HepG2 (cell line): ENCODE data around the gene MAJIN. TPM values are rescaled to one million over a fixed set of nuclear protein-coding genes. Genes with fewer than 3 reads are reported as not detected.

Source experiments
- DZIP1 ChIP-seq: sonication (generic); formaldehyde crosslinking; IDR thresholded peaks from 2 replicates; pipeline ENCODE4 v1.5.0; 2020; ENCODE audit warnings: mild to moderate bottlenecking, missing genetic modification reagents
- E2F2 ChIP-seq: sonication (generic); formaldehyde crosslinking; IDR thresholded peaks from 2 replicates; pipeline ENCODE4 v1.4.0; 2020; ENCODE audit warnings: missing genetic modification reagents, borderline replicate concordance
- GATAD2A ChIP-seq: IDR thresholded peaks from 2 replicates; pipeline ENCODE4 v1.6.1; 2016
- HIC2 ChIP-seq: sonication (generic); formaldehyde crosslinking; IDR thresholded peaks from 2 replicates; pipeline ENCODE4 v1.9.0; 2022; ENCODE audit warnings: low read depth, missing genetic modification reagents
- IRF1 ChIP-seq: sonication (generic); formaldehyde crosslinking; IDR thresholded peaks from 2 replicates; pipeline ENCODE4 v1.4.0; 2020; ENCODE audit warnings: low read depth, mild to moderate bottlenecking, missing genetic modification reagents
- MAF1 ChIP-seq: sonication (generic); formaldehyde crosslinking; IDR thresholded peaks from 2 replicates; pipeline ENCODE4 v1.5.0; 2020; ENCODE audit warnings: missing genetic modification reagents, borderline replicate concordance
- MNT ChIP-seq: fragments of 450-650 bp; IDR thresholded peaks from 2 replicates; pipeline ENCODE4 v1.6.1; 2016
- NAIF1 ChIP-seq: sonication (generic); formaldehyde crosslinking; IDR thresholded peaks from 2 replicates; pipeline ENCODE4 v1.5.0; 2020; ENCODE audit warnings: mild to moderate bottlenecking, missing genetic modification reagents, borderline replicate concordance
- PCBP2 ChIP-seq: fragments of 200-400 bp; formaldehyde crosslinking; optimal IDR thresholded peaks from 2 replicates; pipeline ENCODE3; 2018; ENCODE audit warnings: low read length, low read depth; ENCODE audit not compliant: poor library complexity, severe bottlenecking
- POGK ChIP-seq: sonication (generic); formaldehyde crosslinking; conservative IDR thresholded peaks from 2 replicates; pipeline ENCODE4 v1.8.0; 2022; ENCODE audit warnings: mild to moderate bottlenecking, moderate library complexity, missing genetic modification reagents
- SP1 ChIP-seq, 2 experiments: fragments of 450-650 bp in 1 of 2; sonication (generic) in 1 of 2; formaldehyde crosslinking in 1 of 2; IDR thresholded peaks; 2 replicates each; pipeline versions ENCODE4 v1.4.0 to v1.6.1; 2016 to 2020; ENCODE audit warnings: missing genetic modification reagents in 1 of 2
- TAF1 ChIP-seq: sonication (generic); formaldehyde crosslinking; IDR thresholded peaks from 2 replicates; pipeline ENCODE4 v1.4.0; 2020; ENCODE audit warnings: missing genetic modification reagents
- ZNF577 ChIP-seq: sonication (generic); formaldehyde crosslinking; IDR thresholded peaks from 2 replicates; pipeline ENCODE4 v1.4.0; 2020; ENCODE audit warnings: mild to moderate bottlenecking, low read depth, missing genetic modification reagents, borderline replicate concordance
- polyA plus RNA-seq, 8 experiments: library from polyadenylated mRNA; depleted of rRNA in 3 of 8; stranded (reverse) in 7 of 8; unstranded in 1 of 8; fragments of >200 nt; fragmentation: Illumina TruSeq in 4 of 8; extraction: Trizol in 4 of 8; gene quantifications; 2 replicates each; pipeline versions ENCODE4 v1.2.1 to v1.2.3, GENCODE V29; 2011 to 2016; ENCODE audit warnings: low read depth in 4 of 8, missing spikeins in 1 of 8, mixed read lengths in 1 of 8; ENCODE audit not compliant: insufficient read depth in 1 of 8
- total RNA-seq, 5 experiments: library from RNA; depleted of rRNA; stranded (reverse); fragments of >200 nt; fragmentation: Illumina TruSeq; extraction: Trizol; gene quantifications; 2 replicates each; pipeline ENCODE4 v1.2.3, GENCODE V29; 2016; ENCODE audit warnings: low read depth in 1 of 5

The MAJIN gene
- total and polyA plus RNA-seq, 2 of the 13 experiments (the other 11 are each of a cell fraction or from before 2014, with no cell fraction given) = not detected

GRCh38 chr11:64893194-64894069, 78.5 kb downstream of the MAJIN start (continued):
- TF ChIP-seq E2F2 (peak; percentile 25; the same call in 1 of the 2 replicates), SP1 (IDR thresholded peaks at IDR 0.05) (no peak), SP1 (CRISPR knock-in tag; IDR thresholded peaks at IDR 0.05) (no peak; the same call in none of the 2 replicates), HIC2 (CRISPR knock-in tag) (peak; percentile 99), GATAD2A (peak; percentile 80), IRF1 (CRISPR knock-in tag) (0 out of 2 replicates have a peak, but pooled peaks have one; percentile 5), POGK (CRISPR knock-in tag) (no peak; the same call in 1 of the 2 replicates), PCBP2 (no peak), NAIF1 (peak; percentile 80), DZIP1 (no peak), MAF1 (no peak), TAF1 (peak; percentile 92), ZNF577 (CRISPR knock-in tag) (no peak), MNT (0 out of 2 replicates have a peak, but pooled peaks have one; percentile 11)
